ENCODE measurements around the gene CSNK1G1.
"Not testable (repeated sequence)": the region's sequence is repeated elsewhere in the genome, so short reads cannot be mapped to it uniquely, and the experiment has no call there.

CSNK1G1 gene

GRCh38 chr15:64355944-64356709 lies at the start of gene CSNK1G1:
Gene CSNK1G1, minus strand, starts transcription at chr15:64356173. Its CDS starts 55,674 bp downstream, at chr15:64300499.
- peak; percentile 96 to 97 for DNase-seq

DNA sequence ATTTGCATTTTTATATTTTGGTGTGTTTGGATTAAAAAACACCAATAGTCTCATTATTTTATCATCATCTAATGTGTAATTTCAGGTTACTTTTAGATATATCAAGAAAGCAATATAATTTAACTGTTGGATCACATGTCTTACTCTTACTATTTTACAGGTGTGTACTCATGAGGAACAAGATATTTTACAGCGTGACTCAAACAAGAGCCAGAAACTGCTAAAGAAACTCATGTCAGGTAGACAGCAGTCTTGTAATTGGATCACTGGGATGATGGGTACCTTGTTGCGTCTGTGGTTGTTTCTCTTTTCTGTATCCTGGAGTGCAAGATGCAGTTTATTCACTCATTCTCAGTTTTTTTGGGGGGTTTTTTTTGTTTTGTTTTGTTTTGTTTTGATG lies 44.6 kb upstream of the CSNK1G1 start:
- no peak for DNase-seq

GRCh38 chr15:64398575-64398974 lies 42.6 kb upstream of the CSNK1G1 start:
- DNase-seq: no peak

DNA sequence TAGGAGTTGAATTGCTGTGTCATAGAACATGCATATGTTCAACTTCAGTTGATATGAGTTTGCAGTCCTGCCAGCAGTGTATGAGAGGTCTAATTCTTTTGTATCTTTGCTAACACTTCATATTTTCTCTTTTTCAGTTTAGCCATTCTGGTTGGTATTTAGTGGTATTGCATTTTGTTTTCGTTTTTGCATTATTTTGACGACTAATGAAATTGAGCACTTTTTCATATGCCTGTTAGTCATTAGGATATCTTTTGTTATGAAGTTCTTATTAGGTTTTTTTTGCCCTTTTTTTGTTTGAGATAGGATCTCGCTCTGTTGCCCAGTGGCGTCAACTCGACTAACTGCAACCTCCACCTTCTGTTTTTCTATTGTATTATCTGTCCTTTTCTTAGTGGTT lies 40.8 kb upstream of the CSNK1G1 start:
- DNase-seq: no peak

GRCh38 chr15:64392471-64392870 lies 36.5 kb upstream of the CSNK1G1 start:
- not testable (repeated sequence) for DNase-seq

GRCh38 chr15:64389036-64389435 lies 33.1 kb upstream of the CSNK1G1 start:
- peak; percentile 25 to 33 for DNase-seq

GRCh38 chr15:64387562-64388168 lies 31.7 kb upstream of the CSNK1G1 start, which contains the start of gene TRIP4:
Gene TRIP4, plus strand, starts transcription at chr15:64387836. Its CDS starts 28 bp downstream, at chr15:64387864.
- DNase-seq: peak; percentile 96 to 97

GRCh38 chr15:64386291-64386690 lies 30.3 kb upstream of the CSNK1G1 start:
- DNase-seq: no peak

DNA sequence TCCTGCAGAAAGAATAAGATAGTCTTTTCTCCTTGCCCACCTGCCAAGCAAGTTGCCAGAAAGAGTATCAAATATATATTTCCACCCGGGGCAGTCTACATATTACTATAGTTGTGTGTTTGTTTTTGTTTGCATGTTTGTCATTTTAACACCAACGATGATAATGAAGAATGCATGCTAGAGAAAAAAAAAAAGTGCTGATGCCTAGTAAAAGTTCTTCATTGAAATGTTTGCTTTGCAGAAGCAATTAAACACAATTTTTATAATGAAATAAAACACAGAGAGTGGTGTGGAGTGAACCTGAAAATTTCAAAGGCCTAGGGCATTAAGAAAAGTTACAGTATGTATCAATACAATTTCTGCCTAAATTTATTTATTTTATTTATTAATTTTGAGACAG lies 27.8 kb upstream of the CSNK1G1 start:
- no peak for DNase-seq

DNA sequence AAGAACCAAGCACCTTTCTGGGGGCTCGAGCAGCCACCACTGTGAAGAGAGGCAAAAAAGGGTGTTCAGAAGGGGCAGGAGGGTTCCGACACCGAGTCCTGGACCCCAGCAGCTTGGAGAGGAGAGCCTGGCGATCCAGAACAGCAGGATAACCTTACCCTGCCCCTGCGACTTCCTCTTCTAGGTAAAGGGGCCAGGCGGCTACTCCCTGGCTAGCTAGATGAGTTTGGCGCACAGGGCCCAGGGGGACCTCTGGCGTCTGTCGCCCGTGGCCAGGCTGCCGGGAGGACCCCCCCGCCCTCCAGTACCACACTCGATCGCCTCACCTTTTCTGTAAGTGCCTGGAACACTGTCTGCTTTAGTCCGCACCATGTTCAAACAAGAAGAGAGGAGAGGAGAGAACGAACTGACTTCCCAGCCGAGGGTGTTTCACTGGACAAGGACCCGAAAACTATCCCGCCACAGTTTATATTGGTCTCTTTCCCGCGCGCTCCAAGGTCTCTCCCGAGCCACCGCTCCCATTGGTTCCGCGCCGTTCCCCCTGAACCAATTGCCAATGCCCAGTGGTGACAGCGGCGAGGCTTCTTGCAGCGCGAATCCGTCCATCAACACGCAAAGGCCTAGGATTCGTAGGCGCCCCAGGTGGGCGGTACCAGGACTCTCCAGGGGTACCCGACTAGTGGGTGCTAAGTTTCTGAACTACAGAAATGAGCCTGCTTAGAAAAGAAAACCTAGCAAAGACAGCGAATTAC lies 25.2 kb upstream of the CSNK1G1 start, which contains the start of gene PCLAF:
Gene PCLAF (minus strand): TSS at position 442 of the 752 bp plus-strand sequence. CDS start 70 bp downstream, at position 372.
- DNase-seq: peak; percentile 92 to 95

GRCh38 chr15:64380130-64380870 lies 24.3 kb upstream of the CSNK1G1 start:
- not testable (repeated sequence) for DNase-seq

DNA sequence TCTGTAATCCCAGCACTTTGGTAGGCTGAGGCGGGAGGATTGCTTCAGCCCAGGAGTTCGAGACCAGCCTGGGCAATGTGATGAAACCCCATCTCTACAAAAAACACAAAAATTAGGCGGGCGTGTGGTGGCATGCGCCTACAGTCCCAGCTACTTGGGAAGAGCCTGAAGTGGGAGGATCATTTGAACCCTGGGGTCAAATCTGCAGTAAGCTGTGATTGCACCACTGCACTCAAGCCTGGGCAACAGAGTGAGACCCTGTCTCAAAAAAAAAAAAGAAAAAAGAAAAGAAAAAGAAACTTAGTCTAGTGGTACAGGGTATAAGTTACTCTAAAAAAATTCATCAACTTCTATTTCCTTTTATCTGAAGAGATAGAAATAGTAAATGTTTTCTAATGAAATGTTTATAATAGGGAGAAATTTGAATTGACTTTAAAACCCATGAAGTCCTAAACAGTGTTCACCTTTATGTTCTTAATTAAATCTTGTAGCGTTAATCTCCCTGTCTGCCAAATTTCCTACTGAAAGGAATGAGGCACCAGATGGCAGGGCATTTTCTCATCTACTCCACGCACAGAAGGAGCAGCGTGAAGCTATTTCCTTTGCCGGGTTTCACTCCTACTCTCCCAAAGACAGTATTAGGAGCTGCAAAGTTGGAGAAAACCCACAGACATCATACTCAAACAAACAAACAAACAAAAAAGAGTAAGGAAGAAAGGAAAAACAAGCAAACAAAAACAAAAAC lies 23.4 kb upstream of the CSNK1G1 start:
- no peak for DNase-seq

DNA sequence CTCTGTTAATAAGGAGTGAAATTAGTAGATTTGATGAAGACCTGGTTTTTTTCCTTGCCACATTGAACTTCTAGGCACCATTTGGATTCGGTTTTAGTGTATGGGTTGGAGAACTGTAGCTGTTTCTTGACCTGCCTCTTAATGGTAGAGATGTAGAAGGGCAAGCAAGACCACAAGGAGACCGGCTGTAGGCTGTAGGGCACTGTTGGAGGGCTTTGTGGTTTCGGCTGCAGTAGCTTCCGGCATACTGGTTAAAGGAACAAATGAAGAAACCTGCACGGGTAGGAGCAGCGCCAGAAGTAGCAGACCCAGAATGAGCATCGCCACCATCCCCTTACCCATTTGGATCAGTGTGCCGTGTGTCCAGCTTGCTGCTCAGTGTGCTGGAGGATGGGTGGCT lies 17.4 kb upstream of the CSNK1G1 start:
- DNase-seq: no peak

GRCh38 chr15:64371383-64371782 lies 15.4 kb upstream of the CSNK1G1 start:
- not testable (repeated sequence) for DNase-seq

DNA sequence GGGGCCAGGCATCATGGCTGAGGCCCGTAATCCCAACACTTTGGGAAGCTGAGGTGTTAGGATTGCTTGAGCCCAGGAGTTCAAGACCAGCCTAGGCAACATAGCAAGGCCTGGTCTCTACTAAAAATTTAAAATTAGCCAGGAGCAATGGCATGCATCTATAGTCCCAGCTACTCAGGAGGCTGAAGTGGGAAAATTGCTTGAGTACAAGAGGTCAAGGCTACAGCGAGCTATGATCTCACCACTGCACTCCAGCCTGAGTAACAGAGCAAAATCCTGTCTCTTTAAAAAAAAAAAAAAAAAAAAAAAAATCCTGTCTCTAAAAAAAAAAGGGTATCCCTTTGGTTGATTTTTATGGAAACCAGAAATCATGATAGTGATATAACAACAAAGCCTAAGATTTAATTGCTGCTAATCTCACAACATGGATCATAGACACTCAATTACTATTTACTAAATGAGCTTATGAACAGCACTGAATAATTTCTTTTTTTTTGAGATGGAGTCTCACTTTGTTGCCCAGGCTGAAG lies 13.2 kb upstream of the CSNK1G1 start:
- DNase-seq: no peak

- DNase-seq: no peak
These were observed 5.3 kb upstream of the CSNK1G1 start for GRCh38 chr15:64361259-64361658.

GRCh38 chr15:64356710-64357040 lies 702 bp upstream of the CSNK1G1 start:
- DNase-seq: no peak

- DNase-seq: peak; percentile 39 to 51
These were observed 527 bp downstream of the CSNK1G1 start for GRCh38 chr15:64355348-64355943.

DNA sequence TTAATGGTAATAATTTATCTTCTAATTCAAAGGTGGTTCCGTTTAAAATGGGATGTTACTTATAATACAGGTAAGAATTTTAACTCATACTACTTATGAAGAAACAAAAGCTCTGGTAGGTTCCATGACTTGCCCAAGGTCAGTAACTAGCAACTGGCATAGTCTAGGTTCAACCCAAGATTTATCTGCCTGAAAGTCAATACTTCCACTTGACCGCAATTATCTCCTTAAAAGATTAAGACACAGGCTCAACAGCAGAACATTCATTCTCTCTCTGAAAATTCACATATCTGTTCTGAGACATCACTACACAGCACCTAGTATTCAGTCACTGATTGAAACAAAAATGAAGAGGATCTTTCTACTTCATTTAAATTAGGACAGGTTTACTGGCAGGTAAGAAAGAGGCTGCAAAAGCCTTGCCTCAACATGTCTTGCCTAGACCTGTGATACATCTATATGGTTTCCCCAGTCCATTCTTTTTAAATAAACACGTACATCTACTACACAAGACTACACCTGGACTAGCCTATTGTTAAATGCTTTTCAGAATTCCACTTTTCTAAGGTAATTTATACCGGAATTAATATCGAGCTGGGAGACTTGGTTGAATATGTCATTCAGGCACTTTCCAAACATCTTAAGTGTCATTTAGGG lies 1.2 kb downstream of the CSNK1G1 start:
- no peak for DNase-seq

- no peak for DNase-seq
These were observed 4.7 kb downstream of the CSNK1G1 start for GRCh38 chr15:64351265-64351664.

DNA sequence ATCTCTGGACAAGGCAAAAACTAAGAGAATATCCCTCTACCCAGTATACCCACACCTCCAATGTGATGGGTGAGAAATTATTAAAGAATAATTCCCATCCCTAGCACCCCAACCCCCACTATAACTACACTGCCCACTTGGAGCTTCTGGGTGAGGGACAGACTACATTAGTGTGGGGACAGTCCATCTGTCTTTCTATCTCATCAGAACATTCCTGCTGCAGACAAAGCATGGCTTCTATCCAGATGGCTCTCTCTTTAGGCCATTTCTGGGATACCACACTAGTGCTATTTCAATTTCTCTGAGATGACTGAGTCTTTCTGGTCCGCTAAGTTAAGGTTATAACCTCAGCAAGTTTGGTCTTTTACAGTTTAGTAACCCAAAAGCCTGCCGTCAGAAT lies 6.6 kb downstream of the CSNK1G1 start:
- DNase-seq: no peak

Data from inflammatory macrophage treated with lipopolysaccharide for 1 hour (primary cell).